Retina (tissue), 1 donor: ENCODE data around the gene AGPAT2.
A peak's percentile ranks its signal among the peaks of the same experiment; 100 is the strongest.

ENCODE experiments used
- DNase-seq: peaks from one replicate; pipeline ENCODE4 v3.0.0-alpha.2; 2016

Gene AGPAT2

DNA sequence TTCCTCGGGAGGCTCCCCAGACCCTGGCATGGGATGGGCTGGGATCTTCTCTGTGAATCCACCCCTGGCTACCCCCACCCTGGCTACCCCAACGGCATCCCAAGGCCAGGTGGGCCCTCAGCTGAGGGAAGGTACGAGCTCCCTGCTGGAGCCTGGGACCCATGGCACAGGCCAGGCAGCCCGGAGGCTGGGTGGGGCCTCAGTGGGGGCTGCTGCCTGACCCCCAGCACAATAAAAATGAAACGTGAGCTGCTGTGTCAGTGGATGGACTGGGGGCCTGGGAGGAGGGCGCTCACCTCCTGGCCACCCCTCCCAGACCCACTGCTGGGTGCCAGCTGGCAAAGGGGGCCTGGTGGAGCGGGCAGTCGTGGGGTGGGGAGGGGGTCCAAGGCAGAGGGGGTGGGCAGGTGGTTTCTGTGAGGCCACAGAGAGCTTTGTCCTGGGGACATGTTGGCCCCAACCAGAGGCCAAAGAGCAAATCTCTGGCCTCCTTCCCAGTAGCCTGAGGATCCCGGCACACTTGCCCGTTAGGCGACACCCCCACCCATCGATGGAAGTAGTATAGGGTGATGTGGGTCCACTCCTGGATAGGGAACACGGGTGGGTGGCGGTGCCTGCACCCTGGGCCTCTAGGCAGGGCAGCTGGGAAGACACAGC lies 14.7 kb downstream of the AGPAT2 start:
- no peak for DNase-seq

DNA sequence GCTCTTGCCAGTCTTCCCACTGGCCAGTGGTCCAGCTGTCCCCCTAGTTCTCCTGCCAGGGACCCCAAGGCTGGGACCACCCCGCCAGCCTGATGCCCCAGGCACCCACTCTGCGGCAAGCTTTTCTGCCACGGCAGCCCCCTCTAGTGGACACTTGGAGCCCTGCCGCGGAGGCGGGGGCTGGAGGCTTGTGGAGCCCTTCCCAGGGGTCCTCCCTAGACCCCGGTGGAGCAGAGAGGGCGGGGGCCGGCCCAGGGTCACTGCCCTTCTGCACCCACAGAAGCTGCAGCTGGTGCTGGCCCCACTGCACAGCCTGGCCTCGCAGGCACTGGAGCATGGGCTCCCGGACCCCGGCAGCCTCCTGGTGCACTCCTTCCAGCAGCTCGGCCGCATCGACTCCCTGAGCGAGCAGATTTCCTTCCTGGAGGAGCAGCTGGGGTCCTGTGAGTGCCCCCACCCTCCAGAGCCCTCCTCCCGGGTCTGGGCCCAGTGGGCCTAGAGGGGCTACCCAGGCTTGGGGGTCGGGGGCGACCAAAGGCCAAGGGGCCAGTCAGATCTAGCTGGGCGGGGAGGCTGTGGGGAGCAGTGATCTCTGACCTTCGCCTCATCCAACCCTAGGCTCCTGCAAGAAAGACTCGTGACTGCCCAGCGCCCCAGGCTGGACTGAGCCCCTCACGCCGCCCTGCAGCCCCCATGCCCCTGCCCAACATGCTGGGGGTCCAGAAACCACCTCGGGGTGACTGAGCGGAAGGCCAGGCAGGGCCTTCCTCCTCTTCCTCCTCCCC lies 15.4 kb downstream of the AGPAT2 start:
- peak; percentile 76 for DNase-seq

DNA sequence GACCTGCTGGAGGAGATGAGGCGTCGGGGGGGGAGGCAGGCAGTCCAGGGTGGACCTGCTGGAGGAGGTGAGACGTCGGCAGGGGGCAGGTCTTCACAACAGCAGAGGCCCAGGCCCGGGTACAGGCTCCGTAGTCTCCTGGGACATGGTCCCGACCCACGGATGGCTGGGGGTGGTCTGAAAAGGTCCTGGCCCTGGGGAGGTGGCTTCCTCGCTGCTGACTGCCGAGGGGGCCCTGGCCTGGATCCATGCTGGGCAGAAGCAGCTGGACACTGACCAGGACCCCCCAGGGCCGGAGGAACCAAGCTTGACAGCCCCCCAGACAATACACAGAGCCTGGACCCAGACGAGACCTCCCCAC lies 16.0 kb downstream of the AGPAT2 start:
- DNase-seq: no peak

- DNase-seq: no peak
Measured at GRCh38 chr9:136670576-136671253, 16.5 kb downstream of the AGPAT2 start.

DNA sequence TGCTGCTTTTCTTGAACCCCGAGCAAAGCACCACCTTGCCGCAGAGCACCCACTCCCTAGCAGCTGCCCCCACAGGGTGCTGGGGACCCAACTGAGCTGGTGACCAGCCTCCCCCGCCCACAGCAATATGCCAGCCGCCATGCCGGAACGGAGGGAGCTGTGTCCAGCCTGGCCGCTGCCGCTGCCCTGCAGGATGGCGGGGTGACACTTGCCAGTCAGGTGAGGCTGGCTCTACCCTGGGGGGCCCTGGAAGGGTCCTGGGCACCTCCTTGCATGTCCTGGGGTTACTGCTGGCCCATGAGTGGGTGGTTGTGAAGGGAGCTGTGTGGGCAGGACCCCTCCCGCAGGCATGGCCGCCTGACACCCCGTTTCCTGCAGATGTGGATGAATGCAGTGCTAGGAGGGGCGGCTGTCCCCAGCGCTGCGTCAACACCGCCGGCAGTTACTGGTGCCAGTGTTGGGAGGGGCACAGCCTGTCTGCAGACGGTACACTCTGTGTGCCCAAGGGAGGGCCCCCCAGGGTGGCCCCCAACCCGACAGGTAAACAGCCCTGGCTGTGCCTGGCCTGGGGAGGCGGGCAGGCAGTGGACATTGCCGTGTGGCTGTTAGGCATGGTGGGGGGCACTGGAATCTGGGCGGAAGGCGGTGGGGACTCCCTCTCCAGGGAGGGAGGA lies 17.3 kb downstream of the AGPAT2 start:
- no peak for DNase-seq

DNA sequence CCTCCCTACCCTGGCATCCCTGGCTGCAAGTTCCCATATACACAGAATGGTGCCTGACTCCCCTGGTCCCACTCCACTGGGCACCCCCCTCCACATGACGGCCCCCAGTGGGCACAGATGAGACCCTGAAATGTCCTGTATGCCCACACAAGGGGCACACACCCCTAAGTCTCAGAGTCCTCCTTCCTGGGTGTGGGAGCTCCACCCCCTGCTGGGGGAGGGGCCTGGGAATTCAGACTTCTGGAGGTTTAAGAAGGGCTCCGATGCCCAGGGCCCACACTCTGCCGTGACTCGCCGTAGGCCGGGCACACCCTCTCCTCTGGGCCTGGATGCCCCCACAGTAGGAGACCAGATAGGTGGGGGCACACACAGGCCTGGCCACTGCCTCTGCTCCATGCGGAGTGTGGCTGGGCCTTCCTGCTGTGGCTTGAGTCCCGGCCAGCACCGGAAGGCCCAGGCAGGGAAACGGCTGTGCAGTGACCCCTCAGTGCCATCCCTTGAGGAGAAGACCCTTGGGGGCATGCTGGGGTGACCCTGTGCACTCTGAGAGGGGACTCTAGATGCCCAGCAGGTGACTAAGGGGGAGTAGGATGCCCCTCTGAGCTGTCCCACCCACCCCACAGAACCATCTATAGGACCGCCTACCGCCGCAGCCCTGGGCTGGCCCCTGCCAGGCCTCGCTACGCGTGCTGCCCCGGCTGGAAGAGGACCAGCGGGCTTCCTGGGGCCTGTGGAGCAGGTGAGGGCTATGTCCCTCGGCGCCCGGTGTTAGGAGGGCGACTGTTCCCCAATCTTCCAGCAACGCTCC lies 18.1 kb downstream of the AGPAT2 start:
- DNase-seq: no peak

DNA sequence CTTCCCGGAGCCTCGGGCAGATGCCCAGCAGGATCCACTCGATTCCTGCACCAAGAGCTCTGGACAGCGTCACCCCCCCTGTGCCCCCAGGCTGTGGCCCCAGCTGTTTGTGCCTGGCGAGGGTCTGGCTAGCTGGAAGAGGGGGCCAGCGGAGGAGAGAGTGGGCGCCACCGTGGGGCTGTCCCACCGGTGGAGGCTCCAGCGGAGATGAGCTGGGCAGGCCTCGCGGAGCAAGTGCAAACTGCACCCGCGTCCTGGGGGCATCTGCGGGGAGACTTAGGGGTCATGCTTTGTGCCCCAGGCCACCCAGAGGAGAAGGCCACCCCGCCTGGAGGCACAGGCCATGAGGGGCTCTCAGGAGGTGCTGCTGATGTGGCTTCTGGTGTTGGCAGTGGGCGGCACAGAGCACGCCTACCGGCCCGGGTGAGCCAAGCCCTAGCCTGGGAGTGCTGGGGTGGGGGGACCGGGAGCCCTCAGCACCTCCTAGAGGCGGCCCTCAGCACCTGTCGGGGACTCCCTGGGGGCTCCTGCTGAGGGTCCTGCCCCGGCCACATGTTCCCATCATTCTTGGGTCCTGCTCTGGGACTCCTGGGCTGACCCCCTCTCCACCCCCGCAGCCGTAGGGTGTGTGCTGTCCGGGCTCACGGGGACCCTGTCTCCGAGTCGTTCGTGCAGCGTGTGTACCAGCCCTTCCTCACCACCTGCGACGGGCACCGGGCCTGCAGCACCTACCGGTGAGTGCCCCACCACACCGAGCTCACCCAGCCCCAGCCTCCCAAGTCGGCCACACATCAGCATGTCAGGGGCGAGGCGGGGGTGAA lies 19.1 kb downstream of the AGPAT2 start:
- no peak for DNase-seq

GRCh38 chr9:136667214-136667939 lies 19.9 kb downstream of the AGPAT2 start:
- DNase-seq: no peak

- DNase-seq: no peak
Measured at GRCh38 chr9:136666372-136667213, 20.7 kb downstream of the AGPAT2 start.

DNA sequence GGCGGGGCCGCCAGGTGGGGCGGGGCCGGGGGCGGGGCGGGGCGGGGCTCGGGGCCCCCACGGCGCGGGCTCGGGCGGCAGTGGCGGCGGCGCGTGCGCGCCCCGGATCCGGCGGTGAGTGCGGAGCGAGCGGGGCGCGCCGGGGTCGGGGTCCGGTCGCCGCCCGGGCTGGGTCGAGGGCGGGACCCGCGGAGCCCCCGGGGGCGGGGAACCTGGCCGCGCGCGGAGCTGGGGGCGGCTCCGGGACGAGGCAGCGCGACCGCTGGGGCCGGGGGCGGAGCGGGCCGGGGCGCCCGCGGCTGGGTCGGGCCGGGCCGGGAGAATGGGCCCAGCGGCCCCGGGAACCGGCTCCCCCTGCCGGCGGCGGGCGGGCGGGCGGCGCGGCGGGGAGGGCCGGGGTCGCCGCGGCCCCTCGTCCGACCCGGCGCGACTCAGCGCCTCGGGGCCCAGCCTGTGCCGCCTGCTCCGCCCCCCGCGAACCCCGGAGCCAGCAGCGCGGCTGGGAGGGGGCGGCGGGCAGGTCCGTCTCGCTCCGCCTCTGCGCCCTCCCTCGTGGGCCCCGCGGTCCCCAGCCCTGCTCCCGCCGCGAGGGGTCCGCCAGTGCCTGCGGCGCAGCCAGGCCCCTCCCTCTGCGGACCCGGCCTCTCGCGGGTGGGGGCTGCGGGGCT lies 21.4 kb downstream of the AGPAT2 start:
- no peak for DNase-seq

- DNase-seq: peak; percentile 59
Measured at GRCh38 chr9:136665111-136665703, 22.1 kb downstream of the AGPAT2 start.

GRCh38 chr9:136664000-136664915 lies 23.0 kb downstream of the AGPAT2 start:
- no peak for DNase-seq

- no peak for DNase-seq
Measured at GRCh38 chr9:136662656-136663581, 24.3 kb downstream of the AGPAT2 start, which contains the start of gene EGFL7. Gene EGFL7, plus strand, starts transcription at chr9:136662916. Its CDS starts 5,367 bp downstream, at chr9:136668283.

GRCh38 chr9:136662326-136662655 lies 25.0 kb downstream of the AGPAT2 start:
- DNase-seq: no peak

DNA sequence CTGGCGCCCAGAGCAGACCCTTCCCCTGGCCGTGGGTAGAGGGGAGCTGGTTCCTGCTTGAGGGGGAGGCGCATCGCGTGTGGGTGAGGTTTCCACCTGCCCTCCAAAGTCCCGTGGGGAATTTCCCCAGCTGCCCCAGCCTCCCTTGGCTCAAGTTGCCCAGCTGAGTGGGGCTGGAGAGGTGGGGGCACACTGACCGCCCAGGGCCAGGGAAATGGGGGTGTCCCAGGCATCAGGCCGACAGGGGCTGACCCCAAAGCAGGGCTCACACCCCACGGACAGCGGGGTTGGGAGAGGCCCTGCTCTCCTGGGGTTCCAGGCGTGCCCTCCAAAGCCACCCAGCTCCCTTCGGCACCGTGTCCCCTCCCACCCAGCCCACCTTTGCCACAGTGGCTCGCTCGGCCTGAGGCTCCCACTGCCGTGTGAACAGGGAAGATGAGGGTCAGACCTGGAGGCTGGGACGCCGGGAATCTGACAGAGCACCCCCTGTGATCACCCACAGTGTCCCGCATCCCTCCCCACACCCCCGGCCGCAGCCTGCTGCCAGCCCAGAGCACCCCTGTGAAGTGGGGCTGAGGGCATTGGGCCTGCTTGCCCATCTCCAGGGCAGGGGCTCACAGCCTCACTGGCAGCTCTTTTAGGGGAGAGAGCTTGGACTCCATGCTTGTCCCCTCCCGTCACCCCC lies 25.5 kb downstream of the AGPAT2 start:
- no peak for DNase-seq

DNA sequence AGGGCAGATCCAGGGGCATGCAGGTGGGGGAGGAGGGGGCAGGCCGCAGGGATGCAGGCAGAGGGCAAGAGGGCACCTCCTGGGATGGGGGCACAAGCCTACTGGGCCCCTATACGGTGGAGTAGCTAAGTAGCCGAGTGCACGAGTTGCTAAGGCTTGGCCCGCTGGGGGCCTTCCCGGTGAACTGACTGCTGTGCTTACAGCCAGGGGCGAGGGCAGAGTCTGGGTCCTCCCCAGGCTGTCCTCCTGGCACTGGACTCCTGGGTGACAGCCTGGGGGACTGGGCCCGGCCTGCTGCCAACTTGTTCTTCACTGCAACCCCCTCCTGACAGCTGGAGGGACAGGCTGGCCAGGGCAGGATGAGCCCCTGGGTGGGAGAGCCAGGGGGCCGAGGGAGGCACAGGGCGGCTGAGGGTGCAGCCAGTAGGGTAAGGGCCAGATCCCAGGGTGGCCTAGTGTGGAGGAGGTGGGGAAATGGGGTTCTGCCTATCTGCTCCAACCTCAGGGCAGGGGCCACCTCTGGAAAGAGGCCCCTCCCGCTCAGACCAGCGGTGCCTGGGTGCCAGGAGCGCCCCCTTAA lies 26.2 kb downstream of the AGPAT2 start:
- DNase-seq: no peak
